HG02798 (cell line): Measurements from ENCODE around the gene CCM2L.

Source experiments
- ATAC-seq: cut with Tn5 transposase; IDR thresholded peaks from one replicate; pipeline ENCODE4 v1.9.1; 2021; ENCODE audit warnings: mild to moderate bottlenecking; ENCODE audit not compliant: unreplicated experiment, poor library complexity

CCM2L gene

DNA sequence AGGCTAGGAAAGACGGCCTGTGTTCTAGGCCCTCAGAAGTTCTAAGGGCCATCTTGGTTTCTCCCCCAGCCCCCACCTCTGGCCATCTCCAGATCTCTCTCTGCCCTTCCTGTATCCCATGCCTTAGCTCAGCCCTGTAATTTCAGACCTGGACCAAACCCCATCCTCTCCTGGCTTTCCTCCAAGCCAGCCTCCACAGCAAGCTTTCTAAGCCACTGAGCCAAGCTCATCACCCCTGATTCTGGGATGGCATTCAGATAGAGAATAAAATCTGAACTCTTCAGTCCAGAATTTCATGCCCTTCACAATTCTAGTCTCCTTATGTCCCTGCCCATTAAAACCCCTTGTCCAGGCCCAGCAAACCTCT is 18.9 kb upstream of the CCM2L start:
- no peak for ATAC-seq

- no peak for ATAC-seq
Measured at GRCh38 chr20:31992086-31992485, 18.2 kb upstream of the CCM2L start.

DNA sequence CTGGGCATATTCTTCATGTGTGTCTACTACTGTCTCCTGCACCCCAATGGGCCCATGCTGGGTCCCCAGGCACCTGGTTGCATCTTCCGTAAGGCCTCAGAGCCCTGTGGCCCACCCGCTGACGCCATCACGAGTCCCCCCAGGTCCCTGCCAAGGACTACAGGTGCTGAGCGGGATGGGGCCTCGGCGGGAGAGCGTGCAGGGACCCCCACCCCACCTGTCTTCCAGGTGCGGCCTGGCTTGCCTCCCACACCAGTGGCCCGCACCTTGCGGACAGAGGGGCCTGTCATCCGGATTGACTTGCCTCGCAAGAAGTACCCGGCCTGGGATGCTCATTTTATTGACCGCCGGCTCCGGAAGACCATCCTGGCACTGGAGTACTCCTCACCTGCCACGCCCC is 13.2 kb upstream of the CCM2L start:
- no peak for ATAC-seq

GRCh38 chr20:31998246-31998645 is 12.0 kb upstream of the CCM2L start:
- no peak for ATAC-seq

DNA sequence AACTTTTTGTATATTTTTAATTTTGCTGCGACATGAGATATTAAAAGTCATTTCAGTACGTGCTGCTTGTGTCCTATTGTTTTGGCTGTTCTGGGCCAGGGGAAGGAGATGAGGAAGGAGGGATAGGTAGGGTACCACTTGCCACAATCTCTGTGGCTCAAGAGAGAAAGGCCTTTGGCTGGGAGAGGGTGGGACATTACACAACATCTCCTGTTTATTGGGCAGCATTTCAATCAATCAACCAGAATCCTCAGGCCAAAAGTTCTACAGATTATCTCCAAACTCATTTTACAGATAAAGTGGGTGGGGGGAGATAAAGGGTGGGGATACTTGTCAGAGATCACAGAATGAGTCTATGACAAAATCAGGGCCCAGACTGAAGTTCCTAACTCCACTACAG is 6.9 kb upstream of the CCM2L start:
- no peak for ATAC-seq

- no peak for ATAC-seq
Measured at GRCh38 chr20:32004963-32005362, 5.3 kb upstream of the CCM2L start.

- no peak for ATAC-seq
Measured at GRCh38 chr20:32006053-32006452, 4.2 kb upstream of the CCM2L start.

DNA sequence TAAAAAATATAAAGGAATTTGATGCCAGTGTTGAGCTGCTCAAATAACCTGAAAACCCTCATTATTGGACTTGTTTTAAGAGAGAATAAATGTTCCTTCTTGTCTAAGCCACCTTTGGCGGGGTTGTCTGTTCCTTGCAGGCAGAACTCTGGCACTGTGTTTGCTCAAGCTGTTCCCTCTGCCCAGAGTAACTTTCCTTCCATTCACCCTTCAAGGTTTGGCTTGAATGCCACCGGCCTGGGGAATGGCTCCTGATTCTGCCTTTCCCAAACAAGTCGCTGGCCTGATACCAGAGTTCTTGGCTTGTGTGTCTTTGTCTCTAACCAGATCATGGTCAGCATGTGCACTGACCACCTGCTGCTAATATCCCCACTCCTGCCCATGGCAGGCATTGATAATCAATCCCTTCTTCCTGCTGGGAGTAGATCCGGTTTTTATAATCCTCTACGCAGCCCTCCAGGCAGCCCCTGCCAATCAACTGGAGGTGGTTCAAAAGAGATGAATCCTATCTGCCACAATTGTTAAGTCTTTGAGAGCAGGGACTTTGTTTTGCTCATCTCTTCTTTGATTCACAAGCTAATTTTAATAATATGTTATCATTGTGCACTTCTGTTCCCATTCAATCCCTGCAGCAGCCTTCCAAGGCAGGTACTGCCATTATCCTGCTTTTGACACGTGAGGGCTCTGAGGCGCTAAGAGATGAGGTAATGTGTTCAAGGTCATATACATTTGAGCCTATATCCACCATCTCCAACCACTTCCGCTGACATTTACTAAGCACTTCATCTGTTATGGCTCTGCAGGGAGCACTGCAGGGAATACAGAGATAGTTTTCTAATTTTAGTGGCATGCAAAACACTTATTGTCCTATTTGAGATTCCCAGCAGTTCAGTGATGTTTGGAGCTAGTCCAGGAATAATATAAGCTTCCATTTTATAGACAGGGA is 3.1 kb upstream of the CCM2L start:
- no peak for ATAC-seq

- ATAC-seq = no peak
Measured at GRCh38 chr20:32007787-32008616, 2.2 kb upstream of the CCM2L start.

GRCh38 chr20:32009564-32009963 is 674 bp upstream of the CCM2L start:
- ATAC-seq = no peak

GRCh38 chr20:32010666-32011065 is 428 bp downstream of the CCM2L start:
- no peak for ATAC-seq

- ATAC-seq = no peak
Measured at GRCh38 chr20:32012159-32012688, 2.0 kb downstream of the CCM2L start.

DNA sequence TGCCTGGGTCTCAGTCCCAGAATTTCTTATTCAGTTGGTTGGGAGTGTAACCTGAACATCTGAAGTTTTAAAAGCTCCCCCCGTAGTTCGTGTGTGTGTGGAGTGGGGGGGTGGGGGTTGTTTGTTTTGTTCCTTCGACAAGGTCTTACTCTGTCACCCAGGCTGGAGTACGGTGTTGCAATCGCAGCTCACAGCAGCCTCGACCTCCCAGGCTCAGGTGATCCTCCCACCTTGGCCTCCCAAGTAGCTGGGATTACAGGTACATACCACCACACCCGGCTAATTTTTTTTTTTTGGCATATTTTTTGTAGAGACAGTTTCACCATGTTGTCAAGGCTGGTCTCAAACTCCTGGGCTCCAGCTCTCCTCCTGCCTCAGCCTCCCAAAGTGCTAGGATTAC is 3.1 kb downstream of the CCM2L start:
- no peak for ATAC-seq

DNA sequence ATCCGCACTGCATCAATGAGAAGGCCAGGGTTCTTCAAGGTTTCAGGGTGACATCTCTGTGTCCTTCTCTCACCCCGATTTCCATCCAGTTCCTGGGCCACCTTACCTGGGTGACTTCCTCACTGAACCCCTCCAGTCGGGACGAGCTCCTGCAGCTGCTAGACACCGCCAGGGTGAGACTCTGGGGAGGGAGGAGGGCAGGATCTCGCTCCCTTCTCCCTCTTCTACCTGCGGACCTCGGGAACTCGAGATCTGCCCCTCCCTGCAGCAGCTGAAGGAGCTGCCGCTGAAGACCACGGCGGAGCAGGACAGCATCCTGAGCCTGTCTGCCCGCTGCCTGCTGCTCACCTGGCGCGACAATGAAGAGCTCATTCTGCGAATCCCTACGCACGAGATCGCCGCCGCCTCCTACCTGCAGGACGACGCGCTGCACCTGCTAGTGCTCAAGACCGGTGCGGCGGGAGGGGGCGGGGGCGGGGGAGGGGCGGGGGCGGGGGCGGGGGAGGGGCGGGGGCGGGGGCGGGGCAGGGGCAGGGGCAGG is 7.5 kb downstream of the CCM2L start:
- no peak for ATAC-seq

DNA sequence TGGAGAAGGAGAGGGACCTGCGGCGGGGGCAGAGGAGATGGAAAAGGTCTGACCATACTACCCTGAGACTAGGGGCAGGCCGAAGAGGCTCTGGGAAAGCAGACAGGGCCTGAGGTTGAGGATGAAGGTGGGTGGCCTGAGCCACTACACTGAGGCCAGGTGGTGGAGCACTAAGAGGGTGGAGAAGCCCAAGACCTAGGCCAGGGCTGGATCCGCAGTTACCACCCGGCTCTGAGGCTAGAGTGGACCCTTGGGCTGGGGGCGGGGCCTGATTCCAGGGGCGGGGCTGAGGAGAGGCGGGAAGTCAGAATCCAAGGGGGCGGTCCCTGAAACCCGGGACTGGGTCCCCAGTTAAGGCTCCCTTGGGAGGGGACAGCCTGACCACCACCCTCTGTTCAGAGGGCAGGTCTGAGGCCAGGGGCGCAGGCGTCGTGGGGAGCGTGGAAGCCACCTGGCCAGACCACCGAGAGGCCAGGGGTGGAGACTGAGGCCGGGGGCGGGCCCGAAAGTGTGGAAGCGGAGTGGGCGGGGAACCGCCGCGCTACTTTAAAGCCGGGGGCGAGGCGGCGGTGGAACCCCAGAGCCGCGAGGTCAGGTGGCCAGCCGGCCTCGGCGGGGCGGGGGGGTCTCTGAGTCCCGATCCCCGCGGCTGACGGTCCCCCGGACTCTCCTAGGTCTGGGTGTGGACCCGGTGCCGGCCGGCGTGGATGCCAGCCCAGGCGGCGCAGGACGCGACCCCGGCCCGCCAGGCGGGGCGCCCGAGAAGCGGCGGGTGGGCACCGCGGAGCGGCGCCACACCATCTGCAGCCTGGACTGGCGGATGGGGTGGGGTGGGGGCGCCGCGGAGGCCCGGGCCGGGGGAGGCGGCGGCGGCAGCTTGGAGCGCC is 8.3 kb downstream of the CCM2L start:
- ATAC-seq = peak; percentile 45

DNA sequence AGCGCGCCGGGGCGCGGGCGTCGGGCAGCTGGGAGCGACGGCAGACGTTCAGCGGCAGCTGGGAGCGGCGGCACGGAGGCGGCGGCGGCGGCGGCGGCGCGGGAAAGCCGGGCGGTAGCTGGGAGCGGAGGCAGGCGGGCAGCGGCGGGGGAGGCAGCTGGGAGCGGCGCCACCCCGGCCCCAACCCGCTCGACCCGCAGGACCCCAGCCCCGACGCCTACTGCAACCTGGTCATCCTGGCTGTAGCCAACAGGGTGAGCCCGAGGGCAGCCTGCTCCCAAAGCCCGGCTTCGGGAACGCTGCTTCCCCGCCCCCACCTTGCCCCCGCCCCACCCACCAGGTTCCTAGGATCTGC is 8.9 kb downstream of the CCM2L start:
- peak; percentile 21 for ATAC-seq

GRCh38 chr20:32019563-32020463 is 9.6 kb downstream of the CCM2L start:
- no peak for ATAC-seq

DNA sequence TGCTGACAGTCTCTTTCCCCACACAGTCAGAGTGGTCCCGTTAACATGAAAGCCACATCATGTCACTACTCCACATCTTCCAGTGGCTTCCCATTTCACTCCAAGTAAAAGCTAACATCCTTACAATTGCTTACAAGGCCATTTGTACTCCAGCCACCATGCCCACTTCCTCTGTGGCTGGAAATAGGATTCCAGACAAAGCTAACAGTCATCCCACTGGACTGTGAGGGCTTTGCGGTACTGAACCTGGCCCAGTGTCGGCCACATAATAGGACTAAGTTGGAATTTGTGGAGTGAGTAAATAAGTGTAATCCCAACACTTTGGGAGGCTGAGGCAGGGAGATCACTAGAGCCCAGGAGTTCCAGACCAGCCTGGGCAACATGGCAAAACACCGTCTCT is 10.9 kb downstream of the CCM2L start:
- ATAC-seq = no peak

DNA sequence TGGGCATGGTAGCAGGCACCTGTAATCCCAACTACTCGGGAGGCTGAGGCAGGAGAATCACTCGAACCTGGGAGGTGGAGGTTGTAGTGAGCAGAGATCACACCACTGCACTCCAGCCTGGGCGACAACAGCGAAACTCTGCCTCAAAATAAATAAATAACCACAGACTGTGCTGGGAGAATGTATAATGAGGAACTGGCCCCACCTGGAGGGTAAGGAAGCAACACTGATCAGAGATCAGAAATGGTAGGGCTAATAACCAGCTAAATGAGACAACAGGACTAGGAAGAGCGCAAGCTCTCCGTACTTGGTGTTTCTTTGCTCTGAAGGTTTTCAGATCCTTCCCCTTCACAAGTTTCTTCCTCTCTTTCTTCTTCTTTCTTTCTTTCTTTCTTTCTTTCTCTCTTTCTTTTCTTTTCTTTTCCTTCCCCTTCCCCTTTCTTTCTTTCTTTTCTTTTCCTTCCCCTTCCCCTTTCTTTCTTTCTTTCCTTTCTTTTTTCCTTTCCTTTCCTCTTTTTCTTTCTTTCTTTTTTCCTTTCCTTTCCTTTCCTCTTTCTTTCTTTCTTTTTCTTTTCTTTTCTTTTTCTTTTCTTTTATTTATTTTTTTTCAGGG is 14.6 kb downstream of the CCM2L start:
- no peak for ATAC-seq
